ENCODE data around the gene NR2F1.

Gene NR2F1

DNA sequence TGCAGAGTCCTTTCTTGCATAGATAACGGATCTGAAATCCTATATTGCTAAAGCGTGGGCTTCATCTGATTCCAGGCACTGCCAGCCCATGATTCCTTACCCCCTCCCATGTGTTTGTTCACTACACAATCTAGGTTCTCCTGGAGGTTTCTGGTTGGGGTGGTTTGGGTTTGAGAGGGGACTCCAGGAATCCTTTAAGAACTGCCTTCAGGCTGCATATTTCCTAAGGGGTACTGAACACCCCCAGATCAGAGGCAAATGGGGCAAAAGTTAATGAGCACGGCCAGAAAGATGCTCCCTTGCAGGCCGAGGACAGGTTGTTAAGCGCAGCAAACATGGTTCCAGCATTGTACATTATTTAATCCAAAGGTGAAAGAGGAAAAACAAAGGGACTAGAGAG, 9.9 kb downstream of the NR2F1 start:
- Histone ChIP-seq H3K27ac (no peak overlapping the region), H3K36me3 (no peaks in the 10 kb centered on the region)

DNA sequence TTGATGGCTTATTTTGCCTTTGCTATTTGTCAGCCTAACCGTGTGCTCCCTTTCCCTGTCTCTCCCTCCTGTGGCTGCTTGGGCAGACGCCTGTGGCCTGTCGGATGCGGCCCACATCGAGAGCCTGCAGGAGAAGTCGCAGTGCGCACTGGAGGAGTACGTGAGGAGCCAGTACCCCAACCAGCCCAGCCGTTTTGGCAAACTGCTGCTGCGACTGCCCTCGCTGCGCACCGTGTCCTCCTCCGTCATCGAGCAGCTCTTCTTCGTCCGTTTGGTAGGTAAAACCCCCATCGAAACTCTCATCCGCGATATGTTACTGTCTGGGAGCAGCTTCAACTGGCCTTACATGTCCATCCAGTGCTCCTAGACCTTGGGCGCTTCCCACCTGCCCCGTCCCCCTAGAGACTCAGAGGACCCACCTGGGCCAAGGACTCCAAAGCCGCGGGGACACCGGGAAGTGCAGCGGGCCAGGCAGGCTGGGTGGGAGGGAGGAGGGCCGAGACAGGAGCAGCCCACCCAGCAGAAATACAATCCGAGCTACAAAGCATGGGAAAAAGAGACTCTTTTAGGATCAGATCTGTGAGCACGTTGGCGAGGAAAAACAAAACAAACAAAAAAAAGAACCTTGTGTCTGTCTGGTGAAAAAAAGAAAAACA, 10.6 kb downstream of the NR2F1 start:
- Histone ChIP-seq H3K9me3 (peaks cover 4% of the 10 kb centered on the region), H3K4me3 (ENCODE audit: low read depth in 1 of 2, low read length in 1 of 2) (no peak overlapping the region), H3K27me3 (peaks cover 100% of the 10 kb centered on the region), H3K36me3 (no peaks in the 10 kb centered on the region), H3K4me1 (ENCODE audit: control insufficient read depth in 1 of 2, insufficient read depth in 1 of 2, low read depth in 1 of 2, low read length in 1 of 2) (peaks cover 16 to 26% of the 10 kb centered on the region in 2 experiments), H3K27ac (no peak overlapping the region)
- TF ChIP-seq CTCF (IDR thresholded peaks at IDR 0.05), result no peak

More for the DNA sequence above, 9.9 kb downstream of the NR2F1 start:
- TF ChIP-seq CTCF (IDR thresholded peaks at IDR 0.05), result no peak
- Histone ChIP-seq H3K9me3 (peaks cover 4% of the 10 kb centered on the region), H3K4me1 (ENCODE audit: control insufficient read depth in 1 of 2, insufficient read depth in 1 of 2, low read depth in 1 of 2, low read length in 1 of 2) (peaks cover 16 to 28% of the 10 kb centered on the region in 2 experiments), H3K27me3 (peaks cover 100% of the 10 kb centered on the region), H3K4me3 (ENCODE audit: low read depth in 1 of 2, low read length in 1 of 2) (no peak overlapping the region)

DNA sequence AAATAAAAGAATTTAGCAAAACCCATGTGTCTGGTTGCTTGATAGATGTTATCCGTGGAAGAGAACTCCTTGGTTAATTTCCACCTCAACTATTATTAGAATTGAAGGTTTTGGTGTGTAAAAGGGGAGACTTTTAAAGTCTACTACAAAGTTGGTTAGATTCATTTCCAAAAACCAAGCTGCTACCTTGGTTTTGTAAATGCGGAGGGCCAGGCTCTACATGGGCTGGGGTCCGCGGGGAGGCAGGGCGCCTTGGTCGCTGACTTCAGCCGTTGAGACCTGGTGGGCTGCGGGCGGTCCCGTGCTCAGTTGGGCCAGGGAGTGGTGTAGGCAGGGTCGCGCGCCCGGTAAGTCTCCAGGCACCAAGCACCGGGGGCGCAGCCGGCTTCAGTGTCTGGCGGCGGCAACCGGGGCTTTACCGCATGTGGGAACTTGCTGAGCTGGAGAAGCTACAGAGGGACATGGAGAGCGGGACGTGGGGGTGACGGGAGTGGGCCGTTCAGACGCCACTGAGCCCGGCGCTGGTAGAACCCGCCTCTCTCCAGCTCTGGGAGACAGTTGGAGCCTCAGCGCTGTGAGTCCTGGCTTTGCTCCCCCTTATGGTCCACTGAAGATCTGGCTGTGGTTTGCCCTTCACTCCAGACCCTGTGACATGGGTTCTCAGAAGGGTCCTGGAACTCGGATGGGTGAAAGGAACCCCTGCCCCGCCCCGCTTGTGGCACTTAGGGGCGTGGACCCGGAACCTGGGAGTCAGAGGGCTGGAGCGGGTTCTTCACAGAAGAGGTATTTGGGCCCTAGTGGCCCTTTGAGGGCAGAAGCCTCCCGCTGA, 11.8 kb downstream of the NR2F1 start:
- Histone ChIP-seq H3K27ac (no peak overlapping the region), H3K36me3 (no peaks in the 10 kb centered on the region)

DNA sequence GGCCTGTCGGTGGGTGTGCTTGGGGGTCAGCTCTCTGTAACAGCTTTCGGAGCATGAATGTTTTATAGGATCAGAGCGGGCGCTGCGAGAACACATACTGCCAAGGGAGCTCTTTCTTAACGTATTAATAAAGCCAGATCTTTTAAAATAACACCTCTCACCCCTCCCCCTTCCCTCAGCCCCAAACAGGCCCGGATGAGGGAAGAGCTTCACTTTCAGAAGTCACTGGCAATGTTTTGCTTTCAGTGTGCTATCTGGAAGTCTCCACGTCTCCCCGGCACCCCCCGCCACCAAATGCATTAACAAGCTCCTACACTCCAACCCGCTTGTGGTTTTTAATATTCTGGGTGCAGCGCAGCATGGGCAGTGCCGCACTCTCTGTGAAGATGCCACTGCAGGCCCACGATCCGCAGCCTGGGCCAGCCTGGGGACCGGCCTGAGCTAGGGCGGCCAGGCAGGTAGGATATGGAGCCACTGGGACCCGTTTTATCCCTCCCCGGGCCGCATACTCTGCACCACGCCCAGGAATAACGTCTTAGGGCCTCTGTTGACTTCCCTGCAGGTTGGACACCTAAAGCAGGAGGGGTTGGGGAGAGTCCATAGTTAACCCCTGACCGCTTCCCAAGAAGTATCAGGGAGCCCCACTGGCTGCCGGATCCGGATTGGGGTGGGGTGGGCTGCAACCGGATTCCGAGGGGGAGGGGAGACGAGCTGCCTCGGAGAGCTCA, 12.6 kb downstream of the NR2F1 start:
- H3K4me3 ChIP-seq (ENCODE audit: low read depth in 1 of 2, low read length in 1 of 2), result no peak overlapping the region
- no peaks in the 10 kb centered on the region for H3K36me3 ChIP-seq
- H3K27me3 ChIP-seq, result peaks cover 100% of the 10 kb centered on the region
- no peak overlapping the region for H3K27ac ChIP-seq
- H3K4me1 ChIP-seq (ENCODE audit: control insufficient read depth in 1 of 2, insufficient read depth in 1 of 2, low read depth in 1 of 2, low read length in 1 of 2), result peaks cover 16 to 26% of the 10 kb centered on the region in 2 experiments
- H3K9me3 ChIP-seq, result peaks cover 4% of the 10 kb centered on the region
- TF ChIP-seq CTCF (IDR thresholded peaks at IDR 0.05), result no peak

More for the DNA sequence above, 11.8 kb downstream of the NR2F1 start:
- Histone ChIP-seq H3K4me3 (ENCODE audit: low read depth in 1 of 2, low read length in 1 of 2) (no peak overlapping the region), H3K4me1 (ENCODE audit: control insufficient read depth in 1 of 2, insufficient read depth in 1 of 2, low read depth in 1 of 2, low read length in 1 of 2) (peaks cover 16 to 26% of the 10 kb centered on the region in 2 experiments), H3K9me3 (peaks cover 4% of the 10 kb centered on the region), H3K27me3 (peaks cover 100% of the 10 kb centered on the region)
- no peak for TF ChIP-seq CTCF (IDR thresholded peaks at IDR 0.05)

- Histone ChIP-seq H3K27me3 (peaks cover 100% of the 10 kb centered on the region), H3K36me3 (no peaks in the 10 kb centered on the region), H3K27ac (no peak overlapping the region), H3K4me3 (ENCODE audit: low read depth in 1 of 2, low read length in 1 of 2) (no peak overlapping the region), H3K4me1 (ENCODE audit: control insufficient read depth in 1 of 2, insufficient read depth in 1 of 2, low read depth in 1 of 2, low read length in 1 of 2) (peaks cover 16 to 26% of the 10 kb centered on the region in 2 experiments), H3K9me3 (peaks cover 4% of the 10 kb centered on the region)
- TF ChIP-seq CTCF (IDR thresholded peaks at IDR 0.05), result no peak
Measured at GRCh38 chr5:93596310-93596675, 13.3 kb downstream of the NR2F1 start.

Measured in neutrophil (primary cell).